KOPT-K1 (cell line): ENCODE measurements around the gene CHML.

Experiments
- H3K27ac ChIP-seq: fragments of 200-600 bp; sonication (generic); 2 replicates; pipeline ENCODE4 v1.5.1; 2016; ENCODE audit warnings: antibody characterized with exemption, mild to moderate bottlenecking, low read depth, low read length; ENCODE audit not compliant: poor library complexity, severe bottlenecking
- H3K36me3 ChIP-seq: fragments of 200-600 bp; sonication (generic); 2 replicates; pipeline ENCODE4 v1.5.1; 2017; ENCODE audit warnings: antibody characterized with exemption, mild to moderate bottlenecking, low read length, moderate library complexity; ENCODE audit not compliant: insufficient read depth
- H3K9me3 ChIP-seq: fragments of 200-600 bp; sonication (generic); 2 replicates; pipeline ENCODE4 v1.5.1; 2017; ENCODE audit warnings: antibody characterized with exemption, low read length, mild to moderate bottlenecking; ENCODE audit not compliant: insufficient read depth, poor library complexity, severe bottlenecking

Gene CHML

GRCh38 chr1:241615043-241615974 is 24.9 kb downstream of the CHML start:
- H3K36me3 ChIP-seq, result no peaks in the 10 kb centered on the region
- no peak overlapping the region for H3K27ac ChIP-seq

GRCh38 chr1:241614572-241614971 is 25.6 kb downstream of the CHML start:
- H3K27ac ChIP-seq, result no peak overlapping the region
- H3K36me3 ChIP-seq, result no peaks in the 10 kb centered on the region
- no peaks in the 10 kb centered on the region for H3K9me3 ChIP-seq

More at GRCh38 chr1:241615043-241615974, 24.9 kb downstream of the CHML start:
- H3K9me3 ChIP-seq, result no peaks in the 10 kb centered on the region

GRCh38 chr1:241614144-241614543 is 26.0 kb downstream of the CHML start:
- Histone ChIP-seq H3K36me3 (no peaks in the 10 kb centered on the region), H3K9me3 (no peaks in the 10 kb centered on the region), H3K27ac (no peak overlapping the region)

GRCh38 chr1:241612533-241613477 is 27.4 kb downstream of the CHML start:
- no peak overlapping the region for H3K27ac ChIP-seq
- no peaks in the 10 kb centered on the region for H3K9me3 ChIP-seq
- H3K36me3 ChIP-seq, result no peaks in the 10 kb centered on the region

DNA sequence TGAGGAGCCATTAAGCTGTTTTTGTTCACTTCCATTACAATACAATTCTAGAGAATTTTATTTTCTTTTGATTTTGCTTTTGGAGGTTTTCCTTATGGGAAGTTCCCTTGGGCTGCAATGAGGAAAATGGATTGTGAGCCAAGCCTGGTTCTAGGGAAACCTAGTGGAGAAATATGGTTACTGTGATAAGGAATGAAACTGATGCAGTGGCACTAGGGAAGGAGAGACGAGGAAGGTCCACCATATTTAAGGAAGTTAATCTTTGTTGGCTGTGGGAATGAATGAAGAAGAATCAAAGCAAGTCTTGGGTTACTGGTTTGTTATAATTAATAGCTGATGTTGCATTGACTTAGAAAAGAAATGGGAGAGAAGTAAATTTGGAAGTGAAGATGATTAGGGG is 28.4 kb downstream of the CHML start:
- Histone ChIP-seq H3K27ac (no peak overlapping the region), H3K36me3 (no peaks in the 10 kb centered on the region), H3K9me3 (no peaks in the 10 kb centered on the region)

GRCh38 chr1:241611063-241611462 is 29.1 kb downstream of the CHML start:
- H3K36me3 ChIP-seq, result no peaks in the 10 kb centered on the region
- no peaks in the 10 kb centered on the region for H3K9me3 ChIP-seq
- H3K27ac ChIP-seq, result no peak overlapping the region

- Histone ChIP-seq H3K27ac (no peak overlapping the region), H3K9me3 (no peaks in the 10 kb centered on the region), H3K36me3 (no peaks in the 10 kb centered on the region)
Observed at GRCh38 chr1:241610056-241610815, 29.9 kb downstream of the CHML start.

DNA sequence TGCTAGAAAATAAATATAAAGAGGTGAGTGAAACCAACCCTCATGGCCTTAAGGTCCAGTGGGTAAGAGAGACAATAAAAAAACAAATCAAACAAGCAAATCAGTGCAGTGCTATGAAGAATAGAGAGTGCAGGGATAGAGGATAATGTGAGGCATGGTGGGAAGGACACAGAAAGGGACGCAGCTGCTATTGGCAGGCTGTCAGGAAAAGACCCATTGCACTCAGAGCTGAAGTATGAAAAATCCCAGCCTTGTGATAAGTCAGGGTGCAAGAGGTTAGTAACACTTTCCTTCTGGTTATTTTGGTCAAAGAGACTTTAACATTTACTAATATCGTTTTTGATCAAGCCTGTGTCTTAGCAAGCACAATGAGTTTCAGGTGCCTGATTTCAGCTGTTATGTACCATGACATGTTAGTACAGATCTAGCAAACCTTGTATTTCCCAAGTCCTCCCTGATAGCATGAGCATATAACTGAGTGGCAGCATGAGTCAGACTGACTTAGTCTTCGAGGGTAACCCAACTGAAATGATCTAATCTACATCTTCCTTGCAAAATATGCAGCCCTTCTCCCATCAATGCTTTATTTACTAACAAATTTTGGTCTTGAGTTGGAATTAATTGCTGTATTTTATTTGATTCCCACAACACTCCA is 31.7 kb downstream of the CHML start:
- Histone ChIP-seq H3K27ac (no peak overlapping the region), H3K36me3 (no peaks in the 10 kb centered on the region), H3K9me3 (no peaks in the 10 kb centered on the region)

- H3K9me3 ChIP-seq, result no peaks in the 10 kb centered on the region
- no peaks in the 10 kb centered on the region for H3K36me3 ChIP-seq
- H3K27ac ChIP-seq, result no peak overlapping the region
Observed at GRCh38 chr1:241607497-241607896, 32.7 kb downstream of the CHML start.

- no peak overlapping the region for H3K27ac ChIP-seq
- no peaks in the 10 kb centered on the region for H3K9me3 ChIP-seq
- H3K36me3 ChIP-seq, result no peaks in the 10 kb centered on the region
Observed at GRCh38 chr1:241606544-241606943, 33.6 kb downstream of the CHML start.

GRCh38 chr1:241605146-241605805 is 34.9 kb downstream of the CHML start:
- no peaks in the 10 kb centered on the region for H3K9me3 ChIP-seq
- no peak overlapping the region for H3K27ac ChIP-seq
- no peaks in the 10 kb centered on the region for H3K36me3 ChIP-seq

DNA sequence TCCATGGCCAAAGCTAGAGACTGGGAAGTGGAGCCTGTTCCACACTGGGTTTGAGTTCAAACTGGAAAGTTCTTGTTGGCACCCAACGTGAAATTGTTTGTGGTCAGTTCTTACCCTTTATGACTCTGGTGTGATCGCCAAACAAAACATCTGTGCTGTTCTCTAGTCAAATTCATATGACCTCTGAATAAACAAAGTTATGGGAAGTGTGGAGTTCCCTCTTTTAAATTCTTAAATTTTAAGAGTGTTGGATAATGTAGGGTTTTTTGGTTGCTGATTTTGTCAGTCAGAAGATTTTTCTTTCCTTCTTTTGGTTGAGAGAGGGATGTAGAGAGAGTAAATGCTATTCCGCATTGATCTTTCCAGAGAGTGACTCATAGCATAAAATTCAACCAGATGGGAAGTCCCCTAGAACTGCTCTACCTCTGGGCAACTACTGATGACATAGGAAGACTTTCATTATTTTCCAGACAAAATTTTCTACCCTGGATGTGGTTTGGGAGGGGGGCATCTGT is 36.4 kb downstream of the CHML start:
- Histone ChIP-seq H3K9me3 (no peaks in the 10 kb centered on the region), H3K27ac (no peak overlapping the region), H3K36me3 (no peaks in the 10 kb centered on the region)

- no peak overlapping the region for H3K27ac ChIP-seq
- H3K9me3 ChIP-seq, result no peaks in the 10 kb centered on the region
- no peaks in the 10 kb centered on the region for H3K36me3 ChIP-seq
Observed at GRCh38 chr1:241600496-241600901, 39.7 kb downstream of the CHML start.

DNA sequence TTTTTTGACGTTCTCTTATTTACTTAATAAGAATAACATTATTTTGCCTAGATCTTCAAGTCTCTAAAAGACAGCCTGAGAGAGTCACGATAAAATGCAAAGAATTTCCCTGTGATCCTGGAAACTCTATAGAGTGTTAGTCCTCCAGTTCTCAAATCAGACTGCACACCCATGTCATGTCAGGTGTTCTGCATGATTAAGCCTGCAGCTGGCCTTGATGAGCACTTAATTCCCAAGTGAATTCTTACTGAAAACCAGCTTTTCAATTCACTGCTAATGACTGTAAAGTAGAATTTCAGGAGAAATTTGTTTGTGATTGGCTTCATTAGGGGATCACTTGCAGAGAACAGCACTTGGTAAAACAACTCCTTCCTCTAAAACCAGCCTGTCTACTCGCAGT is 41.9 kb downstream of the CHML start:
- Histone ChIP-seq H3K9me3 (no peaks in the 10 kb centered on the region), H3K27ac (no peak overlapping the region), H3K36me3 (0 out of 2 replicates have a peak, but pooled peaks cover 4% of the 10 kb centered on the region)
